MM.1S (cell line): ENCODE results near the gene SBSN.

ENCODE experiments used
- EZH2 ChIP-seq: fragments of 300-600 bp; sonication (generic); optimal IDR thresholded peaks from 2 replicates; pipeline ENCODE3; 2017; ENCODE audit warnings: low read depth, mild to moderate bottlenecking, antibody characterized with exemption, low read length, mixed read lengths
- EZH2phosphoT487 ChIP-seq: fragments of 300-600 bp; sonication (generic); IDR thresholded peaks from 2 replicates; pipeline ENCODE4 v1.6.1; 2018; ENCODE audit warnings: antibody characterized with exemption, low read length
- TF ChIP-seq, protein P1 (sequence below): fragments of 300-600 bp; sonication (generic); IDR thresholded peaks from 2 replicates; pipeline ENCODE4 v1.5.1; 2016; ENCODE audit warnings: antibody characterized with exemption, low read length, mixed read lengths

DNA sequence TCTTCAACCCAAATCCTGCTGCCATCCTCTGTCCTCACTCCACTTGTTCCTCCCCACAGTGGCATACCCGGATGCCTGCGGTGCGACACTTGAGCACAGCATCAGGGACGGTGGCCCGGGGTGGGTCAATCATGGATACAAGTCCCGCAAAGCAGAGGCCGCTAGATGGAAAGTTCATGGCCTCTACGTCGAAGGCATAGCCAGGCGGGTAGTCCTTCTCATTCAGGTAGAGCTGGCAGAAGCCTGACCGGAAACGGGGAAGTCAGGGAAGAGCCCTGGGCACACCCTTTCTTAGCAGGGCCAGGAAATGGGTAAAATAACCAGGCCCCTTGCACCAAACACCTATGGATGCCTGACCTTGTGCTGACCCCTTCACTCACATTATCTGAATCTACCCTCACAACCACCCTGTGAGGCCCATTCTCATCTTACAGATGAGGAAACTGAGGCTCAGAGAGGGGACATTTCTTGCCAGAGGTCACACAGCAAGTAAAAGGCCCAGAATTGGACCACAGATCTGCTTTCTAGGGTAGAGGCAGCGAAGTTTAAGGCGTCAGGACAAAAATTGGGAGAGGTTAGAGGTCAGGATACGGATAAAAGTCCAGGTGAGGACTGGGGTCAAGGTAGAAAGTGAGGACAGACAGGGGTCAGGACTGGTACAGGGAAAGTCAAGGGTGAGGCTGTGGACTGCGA is 28.9 kb upstream of the SBSN start:
- TF ChIP-seq, protein P1, sequence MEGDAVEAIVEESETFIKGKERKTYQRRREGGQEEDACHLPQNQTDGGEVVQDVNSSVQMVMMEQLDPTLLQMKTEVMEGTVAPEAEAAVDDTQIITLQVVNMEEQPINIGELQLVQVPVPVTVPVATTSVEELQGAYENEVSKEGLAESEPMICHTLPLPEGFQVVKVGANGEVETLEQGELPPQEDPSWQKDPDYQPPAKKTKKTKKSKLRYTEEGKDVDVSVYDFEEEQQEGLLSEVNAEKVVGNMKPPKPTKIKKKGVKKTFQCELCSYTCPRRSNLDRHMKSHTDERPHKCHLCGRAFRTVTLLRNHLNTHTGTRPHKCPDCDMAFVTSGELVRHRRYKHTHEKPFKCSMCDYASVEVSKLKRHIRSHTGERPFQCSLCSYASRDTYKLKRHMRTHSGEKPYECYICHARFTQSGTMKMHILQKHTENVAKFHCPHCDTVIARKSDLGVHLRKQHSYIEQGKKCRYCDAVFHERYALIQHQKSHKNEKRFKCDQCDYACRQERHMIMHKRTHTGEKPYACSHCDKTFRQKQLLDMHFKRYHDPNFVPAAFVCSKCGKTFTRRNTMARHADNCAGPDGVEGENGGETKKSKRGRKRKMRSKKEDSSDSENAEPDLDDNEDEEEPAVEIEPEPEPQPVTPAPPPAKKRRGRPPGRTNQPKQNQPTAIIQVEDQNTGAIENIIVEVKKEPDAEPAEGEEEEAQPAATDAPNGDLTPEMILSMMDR = no peak
- TF ChIP-seq EZH2phosphoT487 = no peak
- no peak for TF ChIP-seq EZH2
